Aorta (tissue), 5 donors: ENCODE data around the gene LURAP1L. TPM values are rescaled to one million over a fixed set of nuclear protein-coding genes. Genes with fewer than 3 reads are reported as not detected.

Source experiments
- ATAC-seq: fragments of 200-7000 bp; cut with Tn5 transposase; one replicate; pipeline ENCODE4 v1.9.1; 2022; ENCODE audit warnings: moderate library complexity; ENCODE audit not compliant: low FRiP score
- DNase-seq, 2 donors: peaks; one replicate each; pipeline ENCODE4 v3.0.0-alpha.2; 2020
- H3K27ac ChIP-seq, 2 donors: one replicate each; pipeline ENCODE4 v1.5.1; 2013; ENCODE audit warnings: low read length in 2 of 2, mild to moderate bottlenecking in 2 of 2, moderate library complexity in 2 of 2, control low read depth in 1 of 2, inconsistent platforms in 1 of 2, low read depth in 1 of 2
- H3K27me3 ChIP-seq, 2 donors: one replicate each; pipeline ENCODE4 v1.6.1; 2013; ENCODE audit warnings: control low read depth in 1 of 2, low read length in 1 of 2, mild to moderate bottlenecking in 1 of 2, moderate library complexity in 1 of 2; ENCODE audit not compliant: insufficient read depth in 2 of 2, control insufficient read depth in 1 of 2
- H3K36me3 ChIP-seq, 2 donors: one replicate each; pipeline ENCODE4 v1.6.1; 2013; ENCODE audit warnings: control low read depth in 1 of 2, low read length in 1 of 2, mild to moderate bottlenecking in 1 of 2; ENCODE audit not compliant: insufficient read depth in 2 of 2, control insufficient read depth in 1 of 2
- H3K4me1 ChIP-seq, 2 donors: one replicate each; pipeline ENCODE4 v1.6.1; 2013; ENCODE audit warnings: low read length in 2 of 2, control low read depth in 1 of 2, mild to moderate bottlenecking in 1 of 2, moderate library complexity in 1 of 2; ENCODE audit not compliant: insufficient read depth in 2 of 2, control insufficient read depth in 1 of 2
- H3K4me3 ChIP-seq, 2 donors: one replicate each; pipeline ENCODE4 v1.5.1; 2013; ENCODE audit warnings: low read length in 2 of 2, control low read depth in 1 of 2, mild to moderate bottlenecking in 1 of 2
- H3K9me3 ChIP-seq: one replicate; pipeline ENCODE4 v1.6.1; 2013; ENCODE audit warnings: mild to moderate bottlenecking, low read length; ENCODE audit not compliant: control insufficient read depth
- WGBS, 2 donors: extraction: QIAGEN DNeasy Blood & Tissue Kit; methylation state at CpG; one replicate each; pipeline ENCODE4 v1.1.7; 2013; 5-methylcytosine and 5-hydroxymethylcytosine counted together
- intact Hi-C, 2 donors: fragments of 100-400 bp; cut with DNase I; formaldehyde crosslinking; loops; one replicate each; pipeline versions ENCODE4 v1.14.2 to v1.15.0; 2022
- polyA plus RNA-seq, 2 donors: library from polyadenylated mRNA; stranded (reverse); fragments of 200-250 nt; gene quantifications; one replicate each; pipeline ENCODE4 v1.2.3, GENCODE V29; 2013
- total RNA-seq, 2 donors: library from RNA; stranded (reverse); fragmentation: NEBNext Ultra II Directional; extraction: Animal tissue kit (Norgen Biotek cat#: 25700); gene quantifications; one replicate each; pipeline ENCODE4 v1.2.1, GENCODE V29; 2021
- donor health status: healthy with polysubstance abuse.
- donor health status: Bipolar disorder and iron deficiency.
- donor health status: DM: no; HTN: no; CAD: no.
- donor health status: DM: no; HTN: no; CAD: no.
- donor health status: DM: yes; HTN: yes; CAD: no.

Gene LURAP1L
- total and polyA plus RNA-seq, 4 donors: 13.5 to 26.4 (median 21.8) TPM

DNA sequence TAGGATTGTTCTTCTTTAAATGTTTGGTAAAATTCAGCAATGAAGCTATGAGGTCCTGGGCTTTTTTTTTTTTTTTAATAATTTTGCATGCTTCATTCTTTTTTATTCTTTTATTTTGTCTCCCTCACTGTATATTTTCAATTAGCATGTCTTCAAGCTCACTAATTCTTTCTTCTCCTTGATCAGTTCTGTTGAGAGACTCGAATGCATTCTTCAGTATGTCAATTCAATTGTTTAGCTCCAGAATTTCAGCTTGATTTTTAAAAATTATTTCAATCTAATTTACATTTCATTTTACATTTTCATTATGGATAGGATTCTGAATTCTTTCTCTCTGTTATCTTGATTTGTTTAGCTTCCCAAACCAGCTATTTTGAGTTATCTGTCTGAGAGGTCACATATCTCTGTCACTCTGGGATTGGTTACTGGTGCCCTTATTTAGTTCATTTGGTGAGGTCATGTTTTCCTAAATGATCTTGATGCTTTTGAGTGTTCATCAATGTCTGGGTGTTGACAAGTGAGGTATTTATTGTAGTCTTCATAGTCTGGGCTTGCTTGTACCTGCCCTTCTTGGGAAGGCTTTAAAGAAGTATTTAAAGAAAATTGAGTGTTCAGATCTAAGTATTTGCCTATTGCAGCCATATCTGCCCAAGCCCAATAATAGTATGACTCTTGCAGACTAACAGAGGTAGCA lies 9.1 kb downstream of the LURAP1L start:
- DNase-seq: no peak
- Histone ChIP-seq H3K4me3 (no peak overlapping the region), H3K9me3 (no peaks in the 10 kb centered on the region), H3K4me1 (peaks cover 0 to 2% of the 10 kb centered on the region in 2 donors), H3K27ac (peak overlapping the region; percentile 68 to 73), H3K36me3 (no peaks in the 10 kb centered on the region), H3K27me3 (no peaks in the 10 kb centered on the region)
- WGBS, 2 donors: 91 to 92% methylated on average over 1 of the region's 1 CpG
- intact Hi-C loops: loop anchor here in 1 of 2 donors (2.0 kb wide), 1 partner anchor 31 kb away; no protein-coding TSS in a partner anchor
- no peak for ATAC-seq

DNA sequence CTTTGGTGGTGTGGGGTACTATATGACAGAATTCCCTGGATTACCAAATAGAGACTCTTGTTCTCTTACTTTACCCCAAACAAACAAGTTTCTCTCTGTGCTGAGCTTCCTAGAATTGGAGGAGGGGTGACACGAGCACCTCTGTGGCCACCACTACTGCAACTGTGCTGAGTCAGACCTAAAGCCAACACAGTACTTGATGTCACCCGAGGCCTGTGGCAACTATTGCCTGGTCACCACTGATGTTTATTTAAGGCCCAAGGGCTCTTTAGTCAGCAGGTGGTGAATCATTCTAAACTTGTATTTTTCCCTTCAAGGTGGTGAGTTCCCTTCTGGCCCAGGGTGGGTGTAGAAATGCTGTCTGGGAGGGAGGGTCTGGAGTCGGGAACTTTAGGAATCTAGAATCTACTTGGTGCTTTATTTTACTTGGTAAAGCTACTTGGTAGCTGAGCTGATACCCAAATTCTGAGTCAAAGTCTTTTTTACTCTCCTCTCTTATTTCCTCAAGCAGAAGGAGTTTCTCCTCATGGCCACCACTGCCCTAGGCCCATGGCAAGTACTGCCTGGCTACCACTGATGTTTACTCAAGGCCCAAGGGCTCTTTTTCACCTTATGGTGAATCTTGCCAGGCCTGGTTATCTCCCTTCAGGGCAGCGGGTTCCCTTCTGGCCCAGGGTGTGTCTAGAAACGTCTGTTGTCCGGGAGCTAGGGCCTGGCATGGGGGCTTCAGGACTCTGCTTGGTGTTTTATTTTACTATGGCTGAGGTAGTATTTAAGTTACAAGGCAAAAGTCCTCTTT lies 9.8 kb downstream of the LURAP1L start:
- intact Hi-C loops: loop anchor here in 1 of 2 donors (2.0 kb wide), 1 partner anchor 30 kb away; no protein-coding TSS in a partner anchor

DNA sequence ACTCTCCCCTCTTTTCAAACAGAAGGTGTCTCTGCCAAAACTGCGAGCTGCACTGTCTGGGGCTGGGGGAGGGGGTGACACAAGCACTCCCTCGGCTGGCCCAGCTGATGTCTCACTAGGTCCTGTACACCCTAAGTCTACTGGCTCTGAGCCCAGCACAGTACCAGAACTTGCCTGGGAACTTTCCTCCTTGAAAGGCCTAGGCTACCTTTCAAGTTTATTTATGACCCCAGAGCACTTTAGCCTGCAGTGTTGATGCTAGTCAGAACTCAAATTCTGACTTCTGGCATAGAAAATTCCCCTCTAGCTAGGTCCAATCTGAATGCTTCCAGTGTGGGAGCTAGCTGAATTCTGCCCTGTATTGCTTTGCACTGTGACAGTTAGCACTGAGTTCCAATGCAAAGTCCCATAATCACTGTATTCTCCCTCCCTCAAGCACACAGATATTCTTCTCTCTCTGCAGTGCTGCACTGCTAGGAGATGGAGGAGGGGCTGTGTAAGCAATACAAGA lies 10.5 kb downstream of the LURAP1L start:
- Histone ChIP-seq H3K9me3 (no peaks in the 10 kb centered on the region), H3K4me1 (peaks cover 0 to 2% of the 10 kb centered on the region in 2 donors), H3K27me3 (no peaks in the 10 kb centered on the region), H3K36me3 (no peaks in the 10 kb centered on the region), H3K27ac (peak overlapping the region; percentile 97 to 99), H3K4me3 (no peak overlapping the region)
- ATAC-seq: peak; percentile 87
- 0 to 12% methylated on average over 2 of the region's 2 CpGs for WGBS, 2 donors
- DNase-seq: peak; percentile 69 to 81
- intact Hi-C loops: loop anchor here in 1 of 2 donors (2.0 kb wide), 1 partner anchor 29 kb away; no protein-coding TSS in a partner anchor

More for the DNA sequence above, 9.8 kb downstream of the LURAP1L start:
- 4 to 13% methylated on average over 6 of the region's 6 CpGs for WGBS, 2 donors
- Histone ChIP-seq H3K9me3 (no peaks in the 10 kb centered on the region), H3K36me3 (no peaks in the 10 kb centered on the region), H3K27ac (peak overlapping the region; percentile 97 to 99), H3K4me3 (no peak overlapping the region), H3K4me1 (peaks cover 0 to 2% of the 10 kb centered on the region in 2 donors), H3K27me3 (no peaks in the 10 kb centered on the region)
- DNase-seq (peak; percentile 76 to 81), ATAC-seq (peak; percentile 86)

- Histone ChIP-seq H3K9me3 (no peaks in the 10 kb centered on the region), H3K27me3 (no peaks in the 10 kb centered on the region), H3K4me1 (peaks cover 0 to 2% of the 10 kb centered on the region in 2 donors), H3K4me3 (no peak overlapping the region), H3K27ac (no peak overlapping the region), H3K36me3 (no peaks in the 10 kb centered on the region)
- intact Hi-C loops: loop anchor here in 1 of 2 donors (2.0 kb wide), 1 partner anchor 29 kb away; no protein-coding TSS in a partner anchor
- no peak for ATAC-seq
- no peak for DNase-seq
Measured at GRCh38 chr9:12785941-12786340, 11.1 kb downstream of the LURAP1L start.

DNA sequence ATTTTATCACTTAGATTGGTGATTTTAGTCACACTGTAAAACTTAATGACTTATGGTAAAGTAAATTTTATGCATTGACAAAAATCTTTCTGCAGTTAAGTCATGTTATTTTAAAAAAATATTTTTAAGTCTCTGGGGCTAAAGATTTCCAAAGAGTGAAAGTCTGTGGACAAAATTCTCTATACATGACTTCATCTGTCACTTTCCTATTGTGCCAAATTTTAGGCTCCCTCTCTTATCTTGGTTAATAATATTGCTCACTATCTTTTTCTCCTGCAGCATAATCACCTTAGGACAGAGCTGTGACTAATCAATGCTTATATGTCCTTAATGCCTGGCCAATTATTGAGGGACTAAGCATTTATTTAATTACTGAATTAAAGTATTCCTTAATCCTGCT lies 15.2 kb downstream of the LURAP1L start:
- H3K27ac ChIP-seq: no peak overlapping the region
- H3K9me3 ChIP-seq: no peaks in the 10 kb centered on the region
- H3K27me3 ChIP-seq: no peaks in the 10 kb centered on the region
- intact Hi-C loops: no loop called here
- ATAC-seq (no peak), DNase-seq (no peak)
- peaks cover 0 to 9% of the 10 kb centered on the region in 2 donors for H3K4me1 ChIP-seq
- H3K36me3 ChIP-seq: no peaks in the 10 kb centered on the region
- no peak overlapping the region for H3K4me3 ChIP-seq

GRCh38 chr9:12790883-12791282 lies 16.1 kb downstream of the LURAP1L start:
- WGBS, 2 donors: 41 to 67% methylated on average over 3 of the region's 3 CpGs
- Histone ChIP-seq H3K4me3 (no peak overlapping the region), H3K27me3 (no peaks in the 10 kb centered on the region), H3K4me1 (peaks cover 0 to 7% of the 10 kb centered on the region in 2 donors), H3K9me3 (no peaks in the 10 kb centered on the region), H3K27ac (no peak overlapping the region), H3K36me3 (no peaks in the 10 kb centered on the region)
- ATAC-seq (no peak), DNase-seq (no peak)
- intact Hi-C loops: no loop called here

GRCh38 chr9:12794101-12794799 lies 19.4 kb downstream of the LURAP1L start:
- Histone ChIP-seq H3K27me3 (no peaks in the 10 kb centered on the region), H3K4me3 (no peak overlapping the region), H3K27ac (no peak overlapping the region), H3K9me3 (no peaks in the 10 kb centered on the region), H3K36me3 (no peaks in the 10 kb centered on the region), H3K4me1 (peaks cover 0 to 7% of the 10 kb centered on the region in 2 donors)
- DNase-seq: no peak
- no peak for ATAC-seq
- WGBS, 2 donors: 25 to 29% methylated on average over 2 of the region's 2 CpGs
- intact Hi-C loops: no loop called here

DNA sequence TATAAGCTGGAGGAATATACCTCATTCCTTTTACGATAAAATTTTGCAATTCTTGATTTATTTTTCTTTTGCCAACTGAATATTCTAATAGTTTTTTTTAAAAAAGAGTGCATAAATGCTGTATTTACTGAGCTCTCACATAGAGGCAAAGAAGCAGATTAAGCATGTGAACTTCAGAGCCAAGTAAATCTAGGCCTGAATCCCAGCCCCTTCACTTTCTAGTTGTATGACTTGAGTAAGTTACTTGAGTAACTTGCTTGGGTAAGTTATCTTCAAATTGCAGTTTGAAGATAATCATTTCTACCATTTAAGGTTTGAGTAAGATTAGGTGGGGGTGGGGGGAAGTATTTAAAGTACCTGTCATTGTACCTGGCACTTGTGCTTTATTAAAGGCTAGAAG lies 21.8 kb downstream of the LURAP1L start:
- WGBS, 2 donors: 48 to 61% methylated on average over 1 of the region's 1 CpG
- no peak for ATAC-seq
- H3K4me1 ChIP-seq: peaks cover 0 to 7% of the 10 kb centered on the region in 2 donors

More for the DNA sequence above, 21.8 kb downstream of the LURAP1L start:
- H3K9me3 ChIP-seq: no peaks in the 10 kb centered on the region
- no peak overlapping the region for H3K27ac ChIP-seq
- DNase-seq: no peak
- intact Hi-C loops: no loop called here
- H3K36me3 ChIP-seq: no peaks in the 10 kb centered on the region
- no peaks in the 10 kb centered on the region for H3K27me3 ChIP-seq
- no peak overlapping the region for H3K4me3 ChIP-seq
